Activated naive CD4-positive, alpha-beta T cell (primary cell): ENCODE data around the gene B3GNT2.
"Not testable (repeated sequence)": the region's sequence is repeated elsewhere in the genome, so short reads cannot be mapped to it uniquely, and the experiment has no call there.

Source experiments
- DNase-seq, 4 experiments: peaks; one replicate each; lab custom pipeline; 2025; lab: John Stamatoyannopoulos, UW

Gene B3GNT2

GRCh38 chr2:62238236-62238635 is 42.3 kb downstream of the B3GNT2 start:
- DNase-seq = no peak

GRCh38 chr2:62240546-62240945 is 44.6 kb downstream of the B3GNT2 start:
- no peak for DNase-seq

GRCh38 chr2:62243983-62244382 is 48.1 kb downstream of the B3GNT2 start:
- DNase-seq = no peak

GRCh38 chr2:62248226-62248625 is 52.3 kb downstream of the B3GNT2 start:
- DNase-seq = no peak

GRCh38 chr2:62250239-62250638 is 54.3 kb downstream of the B3GNT2 start:
- no peak for DNase-seq

GRCh38 chr2:62254424-62255266 is 58.7 kb downstream of the B3GNT2 start:
- no peak for DNase-seq

- no peak for DNase-seq
Observed at GRCh38 chr2:62257466-62257865, 61.6 kb downstream of the B3GNT2 start.

GRCh38 chr2:62263076-62263715 is 67.3 kb downstream of the B3GNT2 start:
- DNase-seq = no peak

GRCh38 chr2:62264186-62264585 is 68.3 kb downstream of the B3GNT2 start:
- no peak for DNase-seq

- no peak for DNase-seq
Observed at GRCh38 chr2:62265106-62265505, 69.2 kb downstream of the B3GNT2 start.

GRCh38 chr2:62266433-62267038 is 70.6 kb downstream of the B3GNT2 start:
- DNase-seq = no peak

GRCh38 chr2:62267696-62268095 is 71.8 kb downstream of the B3GNT2 start:
- DNase-seq = no peak

- DNase-seq = not testable (repeated sequence)
Observed at GRCh38 chr2:62268681-62269188, 72.8 kb downstream of the B3GNT2 start.

GRCh38 chr2:62270728-62271127 is 74.8 kb downstream of the B3GNT2 start:
- DNase-seq = no peak
